ENCODE data around the gene SH2D4B.

The SH2D4B gene

GRCh38 chr10:80516506-80517075, 21.1 kb upstream of the SH2D4B start:
- Histone ChIP-seq H3K9me3 (ENCODE audit: control insufficient read depth, low read length) (no peaks in the 10 kb centered on the region), H3K27me3 (ENCODE audit: control insufficient read depth, insufficient read depth, low read length) (no peaks in the 10 kb centered on the region), H3K4me1 (no peaks in the 10 kb centered on the region), H3K4me2 (ENCODE audit: low read length) (no peak overlapping the region), H3K27ac (peak overlapping the region; percentile 57), H3K4me3 (ENCODE audit: low read depth, low read length) (no peak overlapping the region), H3K79me2 (no peaks in the 10 kb centered on the region), H2AFZ (no peak overlapping the region), H3K36me3 (ENCODE audit: control insufficient read depth, insufficient read depth, low read length) (no peaks in the 10 kb centered on the region), H3K9ac (no peak overlapping the region)
- TF ChIP-seq, protein P1, sequence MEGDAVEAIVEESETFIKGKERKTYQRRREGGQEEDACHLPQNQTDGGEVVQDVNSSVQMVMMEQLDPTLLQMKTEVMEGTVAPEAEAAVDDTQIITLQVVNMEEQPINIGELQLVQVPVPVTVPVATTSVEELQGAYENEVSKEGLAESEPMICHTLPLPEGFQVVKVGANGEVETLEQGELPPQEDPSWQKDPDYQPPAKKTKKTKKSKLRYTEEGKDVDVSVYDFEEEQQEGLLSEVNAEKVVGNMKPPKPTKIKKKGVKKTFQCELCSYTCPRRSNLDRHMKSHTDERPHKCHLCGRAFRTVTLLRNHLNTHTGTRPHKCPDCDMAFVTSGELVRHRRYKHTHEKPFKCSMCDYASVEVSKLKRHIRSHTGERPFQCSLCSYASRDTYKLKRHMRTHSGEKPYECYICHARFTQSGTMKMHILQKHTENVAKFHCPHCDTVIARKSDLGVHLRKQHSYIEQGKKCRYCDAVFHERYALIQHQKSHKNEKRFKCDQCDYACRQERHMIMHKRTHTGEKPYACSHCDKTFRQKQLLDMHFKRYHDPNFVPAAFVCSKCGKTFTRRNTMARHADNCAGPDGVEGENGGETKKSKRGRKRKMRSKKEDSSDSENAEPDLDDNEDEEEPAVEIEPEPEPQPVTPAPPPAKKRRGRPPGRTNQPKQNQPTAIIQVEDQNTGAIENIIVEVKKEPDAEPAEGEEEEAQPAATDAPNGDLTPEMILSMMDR (IDR thresholded peaks at IDR 0.05) = no peak

DNA sequence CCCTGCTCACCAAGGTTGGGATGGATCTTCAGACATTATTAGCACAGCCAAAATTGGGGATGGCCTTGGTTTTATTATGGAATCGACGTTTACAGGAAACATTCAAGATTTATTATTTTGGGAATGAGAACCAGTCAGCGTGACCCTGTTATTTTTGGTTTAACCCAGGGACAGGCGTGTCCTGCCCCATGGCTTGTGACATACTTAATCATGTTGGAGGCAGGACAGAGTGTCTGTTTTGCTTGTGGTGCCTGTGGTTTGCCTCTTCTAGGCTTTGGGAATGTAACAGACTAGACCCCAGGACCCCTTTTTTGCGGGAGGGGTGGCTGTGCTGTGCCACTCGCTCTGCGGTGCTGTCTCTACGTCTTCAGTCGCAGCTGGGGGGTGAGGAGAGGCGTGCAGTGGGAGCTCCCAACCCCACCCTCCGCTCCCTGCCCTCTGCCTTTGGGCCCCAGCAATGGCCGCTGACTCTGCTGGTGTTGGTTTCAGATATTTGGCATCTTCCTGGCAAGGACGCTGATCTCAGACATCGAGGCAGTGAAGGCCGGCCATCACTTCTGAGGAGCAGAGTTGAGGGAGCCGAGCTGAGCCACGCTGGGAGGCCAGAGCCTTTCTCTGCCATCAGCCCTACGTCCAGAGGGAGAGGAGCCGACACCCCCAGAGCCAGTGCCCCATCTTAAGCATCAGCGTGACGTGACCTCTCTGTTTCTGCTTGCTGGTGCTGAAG, 20.1 kb upstream of the SH2D4B start:
- Histone ChIP-seq H3K9me3 (ENCODE audit: control insufficient read depth, low read length) (no peaks in the 10 kb centered on the region), H2AFZ (no peak overlapping the region), H3K36me3 (ENCODE audit: control insufficient read depth, insufficient read depth, low read length) (no peaks in the 10 kb centered on the region), H3K4me1 (no peaks in the 10 kb centered on the region), H3K9ac (no peak overlapping the region), H3K27ac (peak overlapping the region; percentile 57), H3K79me2 (no peaks in the 10 kb centered on the region), H3K27me3 (ENCODE audit: control insufficient read depth, insufficient read depth, low read length) (no peaks in the 10 kb centered on the region), H3K4me3 (ENCODE audit: low read depth, low read length) (no peak overlapping the region), H3K4me2 (ENCODE audit: low read length) (no peak overlapping the region)
- TF ChIP-seq, protein P1 (IDR thresholded peaks at IDR 0.05) = no peak

DNA sequence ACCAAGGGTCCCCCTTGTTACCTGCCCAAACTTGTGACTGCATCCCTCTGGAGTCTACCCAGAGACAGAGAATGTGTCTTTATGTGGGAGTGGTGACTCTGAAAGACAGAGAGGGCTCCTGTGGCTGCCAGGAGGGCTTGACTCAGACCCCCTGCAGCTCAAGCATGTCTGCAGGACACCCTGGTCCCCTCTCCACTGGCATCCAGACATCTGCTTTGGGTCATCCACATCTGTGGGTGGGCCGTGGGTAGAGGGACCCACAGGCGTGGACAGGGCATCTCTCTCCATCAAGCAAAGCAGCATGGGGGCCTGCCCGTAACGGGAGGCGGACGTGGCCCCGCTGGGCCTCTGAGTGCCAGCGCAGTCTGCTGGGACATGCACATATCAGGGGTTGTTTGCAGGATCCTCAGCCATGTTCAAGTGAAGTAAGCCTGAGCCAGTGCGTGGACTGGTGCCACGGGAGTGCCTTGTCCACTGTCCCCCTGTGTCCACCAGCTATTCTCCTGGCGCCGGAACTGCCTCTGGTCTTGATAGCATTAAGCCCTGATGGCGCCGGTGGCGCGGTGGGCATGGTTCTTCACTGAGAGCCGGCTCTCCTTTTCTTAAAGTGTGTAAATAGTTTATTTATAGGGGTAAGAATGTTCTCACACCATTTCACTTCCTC, 19.4 kb upstream of the SH2D4B start:
- no peak overlapping the region for H3K4me3 ChIP-seq (ENCODE audit: low read depth, low read length)
- no peak overlapping the region for H3K4me2 ChIP-seq (ENCODE audit: low read length)
- H3K27me3 ChIP-seq (ENCODE audit: control insufficient read depth, insufficient read depth, low read length) = no peaks in the 10 kb centered on the region
- H3K9me3 ChIP-seq (ENCODE audit: control insufficient read depth, low read length) = no peaks in the 10 kb centered on the region
- no peaks in the 10 kb centered on the region for H3K4me1 ChIP-seq
- no peak overlapping the region for H3K9ac ChIP-seq
- H3K79me2 ChIP-seq = no peaks in the 10 kb centered on the region
- H3K27ac ChIP-seq = peak overlapping the region; percentile 20
- H2AFZ ChIP-seq = no peak overlapping the region
- TF ChIP-seq, protein P1 (IDR thresholded peaks at IDR 0.05) = no peak
- no peaks in the 10 kb centered on the region for H3K36me3 ChIP-seq (ENCODE audit: control insufficient read depth, insufficient read depth, low read length)

DNA sequence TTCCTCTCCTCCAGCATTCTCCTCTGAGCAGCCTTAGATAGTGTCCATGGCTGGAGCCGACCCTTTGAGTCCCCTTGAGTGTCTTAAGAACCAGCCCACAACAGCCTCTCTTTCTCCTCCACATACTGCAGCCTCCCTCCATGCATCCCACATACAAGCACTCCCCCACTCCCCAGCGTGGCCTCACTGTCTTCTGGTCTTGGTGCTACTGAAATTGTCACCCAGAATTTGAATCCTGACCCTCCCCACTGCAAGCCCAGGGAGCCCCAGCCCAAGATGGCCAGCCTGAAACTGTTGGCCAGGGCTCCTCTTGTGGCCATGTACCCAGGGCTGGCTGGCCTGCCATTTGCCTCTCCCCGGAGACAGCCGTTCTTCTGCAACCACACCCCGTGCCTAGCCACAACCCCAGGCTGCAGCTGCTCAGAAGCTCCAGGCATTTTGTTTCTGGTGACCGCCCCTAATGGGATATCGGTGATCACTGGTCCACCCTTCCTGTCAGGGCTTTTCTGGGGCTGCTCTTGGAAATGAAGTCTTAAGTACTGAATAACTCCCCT, 18.8 kb upstream of the SH2D4B start:
- Histone ChIP-seq H3K9me3 (ENCODE audit: control insufficient read depth, low read length) (no peaks in the 10 kb centered on the region), H3K4me3 (ENCODE audit: low read depth, low read length) (no peak overlapping the region), H3K9ac (no peak overlapping the region), H2AFZ (no peak overlapping the region), H3K27ac (no peak overlapping the region), H3K4me2 (ENCODE audit: low read length) (no peak overlapping the region), H3K36me3 (ENCODE audit: control insufficient read depth, insufficient read depth, low read length) (no peaks in the 10 kb centered on the region), H3K27me3 (ENCODE audit: control insufficient read depth, insufficient read depth, low read length) (no peaks in the 10 kb centered on the region), H3K79me2 (no peaks in the 10 kb centered on the region), H3K4me1 (no peaks in the 10 kb centered on the region)
- TF ChIP-seq, protein P1 (IDR thresholded peaks at IDR 0.05) = no peak
